SU-DHL-6 (cell line): ENCODE results near the gene MAGEA3.

Source experiments
- CTCF ChIP-seq: fragments of 200-600 bp; sonication (generic); IDR thresholded peaks from one replicate; pipeline ENCODE4 v1.5.1; 2017; ENCODE audit warnings: antibody characterized with exemption, mild to moderate bottlenecking, low read length, moderate library complexity; ENCODE audit not compliant: insufficient read depth, poor library complexity, severe bottlenecking
- EZH2phosphoT487 ChIP-seq: fragments of 200-600 bp; sonication (generic), shearing (Covaris generic); conservative IDR thresholded peaks from 2 replicates; pipeline ENCODE4 v1.6.1; 2018; ENCODE audit warnings: mild to moderate bottlenecking, antibody characterized with exemption, low read length, moderate library complexity, mixed read lengths

- TF ChIP-seq EZH2phosphoT487 = no peak
- TF ChIP-seq CTCF = no peak
Measured at GRCh38 chrX:152725409-152725808, 26.8 kb downstream of the MAGEA3 start.
